HepG2 (cell line): ENCODE measurements around the gene SGK1. TPM values are rescaled to one million over a fixed set of nuclear protein-coding genes. Genes with fewer than 3 reads are reported as not detected.

Experiments
- ATAC-seq: fragments of 200-7000 bp; cut with Tn5 transposase; 3 replicates; pipeline ENCODE4 v1.9.1; 2020; ENCODE audit warnings: mild to moderate bottlenecking, moderate library complexity
- BruUV-seq: library from RNA; stranded (reverse); fragments of 400-500 nt; replicated peaks from 2 replicates; lab custom pipeline; 2021; lab: Mats Ljungman, UMichigan
- CTCF ChIA-PET: fragments of 300-600 bp; formaldehyde crosslinking; extraction: SDS; loops from one replicate; lab custom pipeline; 2021; ENCODE audit warnings: low total read pairs, inconsistent platforms, low intra/inter-chr PET ratio; lab: Yijun Ruan, JAX
- POLR2A ChIA-PET: fragments of 350-600 bp; sonication (Branson Sonifier 250); formaldehyde crosslinking; loops from one replicate; lab custom pipeline; 2020; ENCODE audit warnings: antibody characterized with exemption, inconsistent platforms; lab: Yijun Ruan, JAX
- DNase-seq: peaks from one replicate; pipeline ENCODE4 v3.0.0-alpha.2; 2015; ENCODE audit warnings: low spot score
- FAIRE-seq: peaks from 3 replicates; lab custom pipeline; 2011; peaks lifted over from hg19 to GRCh38; lab: Jason Lieb, UNC
- H2AFZ ChIP-seq: one replicate; pipeline ENCODE4 v1.6.1; 2011; ENCODE audit warnings: low read length, inconsistent platforms
- H3K27ac ChIP-seq: fragments of 300-600 bp; 3 replicates; pipeline ENCODE4 v1.8.0; 2011; ENCODE audit warnings: mixed run types, mild to moderate bottlenecking, mixed read lengths, low read length, inconsistent platforms; ENCODE audit not compliant: insufficient read depth; ENCODE audit errors: extremely low read length
- H3K27me3 ChIP-seq, 2 experiments: fragments of 200-600 bp in 1 of 2; 2 replicates in 1 of 2; 3 replicates in 1 of 2; pipeline versions ENCODE4 v1.6.0 to v1.8.0; 2011; ENCODE audit warnings: low read length in 2 of 2, mild to moderate bottlenecking in 2 of 2, moderate library complexity in 2 of 2, inconsistent platforms in 1 of 2; ENCODE audit not compliant: insufficient read depth in 2 of 2, control insufficient read depth in 1 of 2
- H3K36me3 ChIP-seq, 2 experiments: fragments of 200-600 bp in 1 of 2; replicated peaks in 1 of 2; 2 replicates in 1 of 2; 3 replicates in 1 of 2; pipeline versions ENCODE4 v1.5.1 to v1.8.0; 2011; ENCODE audit warnings: low read length in 2 of 2, inconsistent platforms in 1 of 2; ENCODE audit not compliant: insufficient read depth in 2 of 2, control insufficient read depth in 1 of 2
- H3K4me1 ChIP-seq: 2 replicates; pipeline ENCODE4 v1.5.1; 2012; ENCODE audit warnings: low read length, inconsistent platforms; ENCODE audit not compliant: insufficient read depth
- H3K4me2 ChIP-seq: 2 replicates; pipeline ENCODE4 v1.6.0; 2011; ENCODE audit warnings: low read depth, low read length, inconsistent platforms
- H3K4me3 ChIP-seq, 3 experiments: fragments of 200-600 bp in 1 of 3; sonication (generic), shearing (Covaris generic) in 1 of 3; replicated peaks in 1 of 3; 2 replicates each; pipeline ENCODE4 v1.5.1; 2011 to 2016; ENCODE audit warnings: low read length in 3 of 3, inconsistent platforms in 2 of 3, low read depth in 2 of 3, mild to moderate bottlenecking in 2 of 3, control low read depth in 1 of 3, mixed read lengths in 1 of 3; ENCODE audit not compliant: insufficient read depth in 1 of 3
- H3K79me2 ChIP-seq: one replicate; pipeline ENCODE4 v1.6.1; 2011; ENCODE audit warnings: low read length, inconsistent platforms; ENCODE audit not compliant: insufficient read depth
- H3K9ac ChIP-seq: 2 replicates; pipeline ENCODE4 v1.6.0; 2011; ENCODE audit warnings: mild to moderate bottlenecking, low read depth, low read length, inconsistent platforms; ENCODE audit not compliant: insufficient read depth
- H3K9me3 ChIP-seq: 2 replicates; pipeline ENCODE4 v1.5.1; 2012; ENCODE audit warnings: mild to moderate bottlenecking, low read length
- H4K20me1 ChIP-seq: 2 replicates; pipeline ENCODE4 v1.6.0; 2011; ENCODE audit warnings: inconsistent platforms, mild to moderate bottlenecking, low read length, moderate library complexity; ENCODE audit not compliant: insufficient read depth
- ARNT2 ChIP-seq: sonication (generic); formaldehyde crosslinking; IDR thresholded peaks from 2 replicates; pipeline ENCODE4 v1.8.0; 2022; ENCODE audit warnings: mild to moderate bottlenecking, low read depth, missing genetic modification reagents, moderate library complexity
- GLI4 ChIP-seq: sonication (generic); formaldehyde crosslinking; IDR thresholded peaks from 2 replicates; pipeline ENCODE4 v1.5.1; 2020; ENCODE audit warnings: missing genetic modification reagents, mild to moderate bottlenecking, moderate library complexity, borderline replicate concordance
- IRF1 ChIP-seq: sonication (generic); formaldehyde crosslinking; IDR thresholded peaks from 2 replicates; pipeline ENCODE4 v1.4.0; 2020; ENCODE audit warnings: low read depth, mild to moderate bottlenecking, missing genetic modification reagents
- KDM6A ChIP-seq: IDR thresholded peaks from 2 replicates; pipeline ENCODE4 v1.6.1; 2016; ENCODE audit warnings: low read depth
- MAX ChIP-seq: IDR thresholded peaks from 2 replicates; pipeline ENCODE4 v1.6.1; 2012; ENCODE audit warnings: inconsistent platforms
- MIER2 ChIP-seq: IDR thresholded peaks from 2 replicates; pipeline ENCODE4 v1.6.1; 2016; ENCODE audit warnings: missing biosample characterization, missing genetic modification reagents
- RFXAP ChIP-seq: sonication (generic); formaldehyde crosslinking; IDR thresholded peaks from 2 replicates; pipeline ENCODE4 v1.4.0; 2020; ENCODE audit warnings: missing genetic modification reagents, borderline replicate concordance
- SIX1 ChIP-seq: sonication (generic); formaldehyde crosslinking; IDR thresholded peaks from 2 replicates; pipeline ENCODE4 v1.4.0; 2020; ENCODE audit warnings: missing genetic modification reagents, borderline replicate concordance
- SP140L ChIP-seq: sonication (generic); formaldehyde crosslinking; IDR thresholded peaks from 2 replicates; pipeline ENCODE4 v1.4.0; 2020; ENCODE audit warnings: missing genetic modification reagents, borderline replicate concordance
- SP2 ChIP-seq: sonication (generic); formaldehyde crosslinking; IDR thresholded peaks from 2 replicates; pipeline ENCODE4 v1.5.1; 2020; ENCODE audit warnings: mild to moderate bottlenecking, missing genetic modification reagents
- SPEN ChIP-seq: sonication (generic); formaldehyde crosslinking; IDR thresholded peaks from 2 replicates; pipeline ENCODE4 v1.5.1; 2020; ENCODE audit warnings: low read depth, mild to moderate bottlenecking, missing genetic modification reagents
- SRSF1 ChIP-seq: fragments of 200-400 bp; formaldehyde crosslinking; optimal IDR thresholded peaks from 2 replicates; pipeline ENCODE3; 2017; ENCODE audit warnings: mild to moderate bottlenecking, low read depth, low read length, moderate library complexity
- ZNF644 ChIP-seq: IDR thresholded peaks from 2 replicates; pipeline ENCODE4 v1.6.1; 2016; ENCODE audit warnings: low read depth
- ZNF766 ChIP-seq: sonication (generic); formaldehyde crosslinking; IDR thresholded peaks from 2 replicates; pipeline ENCODE4 v1.5.0; 2020; ENCODE audit warnings: missing genetic modification reagents, borderline replicate concordance
- ZSCAN30 ChIP-seq: sonication (generic); formaldehyde crosslinking; IDR thresholded peaks from 2 replicates; pipeline ENCODE4 v1.5.0; 2020; ENCODE audit warnings: mild to moderate bottlenecking, missing genetic modification reagents
- WGBS: methylation state at CpG from one replicate; pipeline ENCODE4 v1.1.6; 2017; ENCODE audit warnings: low lambda C conversion rate; 5-methylcytosine and 5-hydroxymethylcytosine counted together
- in situ Hi-C: cut with HindIII; loops from 2 replicates; pipeline ENCODE4 v1.10.0; 2017; ENCODE audit warnings: low pct_unique_long_range_greater_than_20kb; ENCODE audit not compliant: extremely low pct_ligation_motif_present
- intact Hi-C: fragments of 100-400 bp; cut with micrococcal nuclease; formaldehyde crosslinking; loops from one replicate; pipeline ENCODE4 v1.10.0; 2022; ENCODE audit not compliant: unreplicated experiment
- polyA plus RNA-seq, 8 experiments: library from polyadenylated mRNA; depleted of rRNA in 3 of 8; stranded (reverse) in 7 of 8; unstranded in 1 of 8; fragments of >200 nt; fragmentation: Illumina TruSeq in 4 of 8; extraction: Trizol in 4 of 8; gene quantifications; 2 replicates each; pipeline versions ENCODE4 v1.2.1 to v1.2.3, GENCODE V29; 2011 to 2016; ENCODE audit warnings: low read depth in 4 of 8, missing spikeins in 1 of 8, mixed read lengths in 1 of 8; ENCODE audit not compliant: insufficient read depth in 1 of 8
- total RNA-seq, 5 experiments: library from RNA; depleted of rRNA; stranded (reverse); fragments of >200 nt; fragmentation: Illumina TruSeq; extraction: Trizol; gene quantifications; 2 replicates each; pipeline ENCODE4 v1.2.3, GENCODE V29; 2016; ENCODE audit warnings: low read depth in 1 of 5
- TF ChIP-seq, protein P1 (sequence below): sonication (generic); formaldehyde crosslinking; IDR thresholded peaks from 2 replicates; pipeline ENCODE4 v1.5.1; 2020; ENCODE audit warnings: mild to moderate bottlenecking, missing genetic modification reagents, borderline replicate concordance
- TF ChIP-seq, protein P2 (sequence below): sonication (generic); formaldehyde crosslinking; IDR thresholded peaks from 2 replicates; pipeline ENCODE4 v1.4.0; 2020; ENCODE audit warnings: missing genetic modification reagents, borderline replicate concordance

Gene SGK1
- total and polyA plus RNA-seq, 2 of the 13 experiments (the other 11 are each of a cell fraction or from before 2014, with no cell fraction given) = 56.1 to 56.2 TPM

DNA sequence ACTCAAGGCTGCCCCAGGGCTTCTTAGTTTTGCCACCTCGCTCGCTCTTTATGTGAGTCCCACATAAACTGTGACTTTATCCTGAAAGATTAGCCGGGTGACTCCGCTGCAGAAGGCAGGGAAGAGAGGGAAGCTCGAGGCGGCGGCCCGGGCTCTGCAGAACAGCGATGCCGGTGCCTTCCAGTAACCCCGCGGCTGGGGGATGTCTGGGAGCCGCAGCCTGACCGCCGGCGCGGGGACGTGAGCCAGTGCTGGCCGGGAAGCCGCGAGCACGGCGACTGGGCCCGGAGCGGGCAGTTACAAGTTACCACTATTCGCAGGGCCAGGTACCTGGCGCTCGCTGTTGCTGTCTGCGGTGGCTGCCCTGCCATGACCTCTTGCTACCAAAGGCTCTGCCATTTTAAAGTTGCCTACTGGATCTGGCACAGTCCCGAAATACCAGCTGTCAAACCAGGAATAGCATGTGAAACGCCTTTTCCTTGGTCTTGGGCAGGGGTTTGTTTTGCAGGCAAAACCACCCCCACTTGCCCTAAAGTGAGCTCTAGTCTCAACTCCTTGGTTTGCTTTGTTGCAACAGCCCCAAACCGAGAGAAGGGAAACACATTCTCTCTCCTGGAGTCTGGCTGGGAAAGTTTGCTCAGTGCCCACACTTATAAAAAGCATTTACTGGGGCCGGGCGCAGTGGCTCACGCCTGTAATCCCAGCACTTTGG is 141.5 kb downstream of the SGK1 start (continued):
- TF ChIP-seq, protein P1, sequence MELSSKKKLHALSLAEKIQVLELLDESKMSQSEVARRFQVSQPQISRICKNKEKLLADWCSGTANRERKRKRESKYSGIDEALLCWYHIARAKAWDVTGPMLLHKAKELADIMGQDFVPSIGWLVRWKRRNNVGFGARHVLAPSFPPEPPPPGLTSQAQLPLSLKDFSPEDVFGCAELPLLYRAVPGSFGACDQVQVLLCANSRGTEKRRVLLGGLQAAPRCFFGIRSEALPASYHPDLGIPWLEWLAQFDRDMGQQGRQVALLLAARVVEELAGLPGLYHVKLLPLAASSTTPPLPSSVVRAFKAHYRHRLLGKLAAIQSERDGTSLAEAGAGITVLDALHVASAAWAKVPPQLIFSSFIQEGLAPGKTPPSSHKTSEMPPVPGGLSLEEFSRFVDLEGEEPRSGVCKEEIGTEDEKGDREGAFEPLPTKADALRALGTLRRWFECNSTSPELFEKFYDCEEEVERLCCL = no peak

- no peaks in the 10 kb centered on the region for H3K9me3 ChIP-seq
- peaks cover 68% of the 10 kb centered on the region for H3K4me1 ChIP-seq
- H4K20me1 ChIP-seq = peaks cover 31% of the 10 kb centered on the region
- peaks cover 14 to 28% of the 10 kb centered on the region in 2 experiments for H3K36me3 ChIP-seq
- FAIRE-seq (no peak), DNase-seq (peak; percentile 43), ATAC-seq (peak; percentile 57)
- H3K4me2 ChIP-seq = peak overlapping the region; percentile 73
- ChIA-PET POLR2A (interaction anchor here (0.9 to 1.4 kb wide), 2 partner anchors 20 to 74 kb away, joined by 3 to 4 read pairs; no protein-coding TSS in a partner anchor), CTCF (interaction anchor here (3.6 to 5.4 kb wide), 2 partner anchors 465 to 647 kb away, joined by 20 to 78 read pairs; no protein-coding TSS in a partner anchor)
- intact Hi-C loops (loop anchor here (2.0 to 10.0 kb wide), 2 partner anchors 73 to 149 kb away; no protein-coding TSS in a partner anchor), in situ Hi-C loops (no loop called here)
- 26% methylated on average over 36 of the region's 44 CpGs for WGBS
- no peaks in the 10 kb centered on the region; a peak in 1 of 5 replicates for H3K27me3 ChIP-seq
- BruUV-seq = TSS peak; percentile 88
- no peak overlapping the region for H2AFZ ChIP-seq
- peaks cover 24% of the 10 kb centered on the region for H3K79me2 ChIP-seq
- peak overlapping the region; percentile 86 for H3K27ac ChIP-seq
- peak overlapping the region; percentile 88 for H3K9ac ChIP-seq
- H3K4me3 ChIP-seq = peak overlapping the region; percentile 77 to 82 (median 78)
- TF ChIP-seq IRF1 (CRISPR knock-in tag) (no peak), ARNT2 (CRISPR knock-in tag) (peak; percentile 48; the same call in 1 of the 2 replicates), SRSF1 (peak; percentile 23), SPEN (CRISPR knock-in tag) (no peak), KDM6A (no peak), ZNF766 (CRISPR knock-in tag) (no peak), ZNF644 (CRISPR knock-in tag) (no peak), SIX1 (CRISPR knock-in tag) (no peak), RFXAP (no peak), GLI4 (CRISPR knock-in tag) (no peak), MIER2 (CRISPR knock-in tag) (no peak), ZSCAN30 (no peak), SP140L (CRISPR knock-in tag) (no peak), MAX (0 out of 2 replicates have a peak, but pooled peaks have one; percentile 13), SP2 (CRISPR knock-in tag) (no peak)
- TF ChIP-seq, protein P2, sequence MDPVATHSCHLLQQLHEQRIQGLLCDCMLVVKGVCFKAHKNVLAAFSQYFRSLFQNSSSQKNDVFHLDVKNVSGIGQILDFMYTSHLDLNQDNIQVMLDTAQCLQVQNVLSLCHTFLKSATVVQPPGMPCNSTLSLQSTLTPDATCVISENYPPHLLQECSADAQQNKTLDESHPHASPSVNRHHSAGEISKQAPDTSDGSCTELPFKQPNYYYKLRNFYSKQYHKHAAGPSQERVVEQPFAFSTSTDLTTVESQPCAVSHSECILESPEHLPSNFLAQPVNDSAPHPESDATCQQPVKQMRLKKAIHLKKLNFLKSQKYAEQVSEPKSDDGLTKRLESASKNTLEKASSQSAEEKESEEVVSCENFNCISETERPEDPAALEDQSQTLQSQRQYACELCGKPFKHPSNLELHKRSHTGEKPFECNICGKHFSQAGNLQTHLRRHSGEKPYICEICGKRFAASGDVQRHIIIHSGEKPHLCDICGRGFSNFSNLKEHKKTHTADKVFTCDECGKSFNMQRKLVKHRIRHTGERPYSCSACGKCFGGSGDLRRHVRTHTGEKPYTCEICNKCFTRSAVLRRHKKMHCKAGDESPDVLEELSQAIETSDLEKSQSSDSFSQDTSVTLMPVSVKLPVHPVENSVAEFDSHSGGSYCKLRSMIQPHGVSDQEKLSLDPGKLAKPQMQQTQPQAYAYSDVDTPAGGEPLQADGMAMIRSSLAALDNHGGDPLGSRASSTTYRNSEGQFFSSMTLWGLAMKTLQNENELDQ (CRISPR knock-in tag) = no peak
These were observed 142.2 kb downstream of the SGK1 start for GRCh38 chr6:134175532-134176263.
